OCI-M2 (cell line): ENCODE results near the gene SPINK2.
A peak's percentile ranks its signal among the peaks of the same experiment; 100 is the strongest.

Experiments
- DNase-seq: peaks from one replicate; lab custom pipeline; 2025; ENCODE audit not compliant: unreplicated experiment; lab: John Stamatoyannopoulos, UW

SPINK2 gene

GRCh38 chr4:56799824-56800756, 21.4 kb downstream of the SPINK2 start:
- peak; percentile 18 for DNase-seq

- DNase-seq: no peak
Observed at GRCh38 chr4:56799161-56799759, 22.2 kb downstream of the SPINK2 start.

GRCh38 chr4:56796211-56796610, 25.3 kb downstream of the SPINK2 start:
- no peak for DNase-seq

GRCh38 chr4:56791316-56791715, 30.2 kb downstream of the SPINK2 start:
- no peak for DNase-seq

- no peak for DNase-seq
Observed at GRCh38 chr4:56790691-56791091, 30.8 kb downstream of the SPINK2 start.

- no peak for DNase-seq
Observed at GRCh38 chr4:56788081-56788480, 33.4 kb downstream of the SPINK2 start.

- peak; percentile 66 for DNase-seq
Observed at GRCh38 chr4:56787380-56787779, 34.1 kb downstream of the SPINK2 start.

- DNase-seq: no peak
Observed at GRCh38 chr4:56786955-56787354, 34.5 kb downstream of the SPINK2 start.

- no peak for DNase-seq
Observed at GRCh38 chr4:56783986-56784385, 37.5 kb downstream of the SPINK2 start.

GRCh38 chr4:56782019-56782418, 39.5 kb downstream of the SPINK2 start:
- no peak for DNase-seq

GRCh38 chr4:56773346-56773745, 48.2 kb downstream of the SPINK2 start:
- no peak for DNase-seq

- DNase-seq: no peak
Observed at GRCh38 chr4:56772134-56772533, 49.4 kb downstream of the SPINK2 start.

- DNase-seq: no peak
Observed at GRCh38 chr4:56768763-56769162, 52.7 kb downstream of the SPINK2 start.

- DNase-seq: no peak
Observed at GRCh38 chr4:56768316-56768715, 53.2 kb downstream of the SPINK2 start.

- no peak for DNase-seq
Observed at GRCh38 chr4:56767567-56767966, 53.9 kb downstream of the SPINK2 start.

GRCh38 chr4:56764775-56765174, 56.7 kb downstream of the SPINK2 start:
- no peak for DNase-seq

GRCh38 chr4:56764223-56764622, 57.3 kb downstream of the SPINK2 start:
- DNase-seq: no peak

- no peak for DNase-seq
Observed at GRCh38 chr4:56762484-56763250, 58.8 kb downstream of the SPINK2 start.

- no peak for DNase-seq
Observed at GRCh38 chr4:56760183-56760582, 61.3 kb downstream of the SPINK2 start.
